ENCODE measurements around the gene KLK10.

DNA sequence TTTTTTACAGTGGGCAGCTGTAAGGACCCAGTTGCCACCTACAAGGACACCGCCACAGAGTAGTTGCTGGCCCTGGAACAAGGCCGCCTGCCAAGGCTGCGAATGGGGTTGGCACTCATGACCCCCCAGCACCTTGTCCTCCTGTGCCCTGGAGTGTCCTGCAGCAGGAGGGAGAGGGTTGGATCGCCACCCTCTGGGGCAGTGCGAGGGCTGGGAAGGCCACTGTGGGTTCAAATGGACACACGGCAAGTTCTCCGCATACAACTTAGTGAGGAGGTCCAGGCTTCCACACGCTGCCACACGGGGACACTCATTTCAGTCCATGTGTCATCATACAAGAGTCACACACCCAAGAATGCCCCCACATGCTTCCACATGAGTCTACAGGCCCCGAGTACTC lies 19.1 kb downstream of the KLK10 start:
- no peak for TF ChIP-seq POLR2AphosphoS5 (IDR thresholded peaks at IDR 0.05; ENCODE audit: low read depth, low read length)
- no peak for TF ChIP-seq POLR2A (IDR thresholded peaks at IDR 0.05; ENCODE audit: low read depth, low read length)
